Activated CD8-positive, alpha-beta memory T cell treated with anti-CD3 and anti-CD28 coated beads for 48 hours (primary cell): ENCODE data around the gene PGA4.
"Not testable (repeated sequence)": the region's sequence is repeated elsewhere in the genome, so short reads cannot be mapped to it uniquely, and the experiment has no call there.

Experiments used
- DNase-seq, 3 experiments: peaks; one replicate each; pipeline ENCODE4 v3.0.0-alpha.2; 2020; ENCODE audit warnings: low read depth in 2 of 3, low spot score in 2 of 3

The PGA4 gene

GRCh38 chr11:61222047-61222446 is at the start of gene PGA4:
Gene PGA4, plus strand, starts transcription at chr11:61222347. Its CDS starts 54 bp downstream, at chr11:61222401.
- DNase-seq = not testable (repeated sequence)

GRCh38 chr11:61172356-61172755 is 49.8 kb upstream of the PGA4 start:
- no peak for DNase-seq

- DNase-seq = no peak
Measured at GRCh38 chr11:61172888-61173287, 49.3 kb upstream of the PGA4 start.

DNA sequence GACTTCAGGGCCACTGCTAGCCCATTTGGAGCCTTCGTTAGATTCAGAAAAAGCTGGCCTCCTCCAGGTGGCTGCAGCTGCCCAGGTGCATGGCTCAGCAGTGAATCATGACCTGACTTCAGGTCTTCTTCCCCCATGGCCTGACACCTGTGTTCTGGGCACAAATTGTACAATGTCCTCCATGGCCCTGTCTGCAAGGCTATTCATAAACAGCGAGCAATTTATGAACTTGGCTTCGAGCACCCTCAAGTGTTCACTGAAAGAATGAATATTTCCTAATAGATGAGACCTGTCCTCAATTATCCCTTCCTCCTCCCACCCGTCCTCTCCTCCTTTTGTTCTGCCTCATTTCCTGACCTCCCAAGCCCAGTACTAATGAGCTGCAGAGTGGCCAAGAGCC is 48.7 kb upstream of the PGA4 start:
- no peak for DNase-seq

- DNase-seq = no peak
Measured at GRCh38 chr11:61174273-61174672, 47.9 kb upstream of the PGA4 start.

GRCh38 chr11:61174949-61175348 is 47.2 kb upstream of the PGA4 start:
- no peak for DNase-seq

DNA sequence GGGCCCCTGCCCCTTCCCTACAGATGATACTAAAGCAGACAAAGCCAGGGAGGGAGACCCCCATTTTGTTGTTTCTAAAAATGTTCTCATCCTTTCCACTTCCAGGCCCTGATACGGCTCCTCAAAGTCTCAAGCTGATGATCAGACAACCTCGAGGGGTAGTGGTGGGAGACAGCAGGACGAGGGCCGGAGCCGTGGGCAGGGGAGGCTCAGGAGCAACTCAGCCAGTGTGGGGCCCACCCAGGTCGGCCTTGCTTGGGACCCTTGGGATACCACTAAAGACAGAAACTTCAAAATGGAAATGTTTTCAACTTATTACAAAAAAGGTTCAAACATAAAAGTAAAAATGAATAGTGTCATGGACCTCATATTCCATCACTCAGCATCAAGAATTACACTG is 45.7 kb upstream of the PGA4 start:
- no peak for DNase-seq

- not testable (repeated sequence) for DNase-seq
Measured at GRCh38 chr11:61180205-61180604, 41.9 kb upstream of the PGA4 start.

- no peak for DNase-seq
Measured at GRCh38 chr11:61181489-61181888, 40.7 kb upstream of the PGA4 start.

DNA sequence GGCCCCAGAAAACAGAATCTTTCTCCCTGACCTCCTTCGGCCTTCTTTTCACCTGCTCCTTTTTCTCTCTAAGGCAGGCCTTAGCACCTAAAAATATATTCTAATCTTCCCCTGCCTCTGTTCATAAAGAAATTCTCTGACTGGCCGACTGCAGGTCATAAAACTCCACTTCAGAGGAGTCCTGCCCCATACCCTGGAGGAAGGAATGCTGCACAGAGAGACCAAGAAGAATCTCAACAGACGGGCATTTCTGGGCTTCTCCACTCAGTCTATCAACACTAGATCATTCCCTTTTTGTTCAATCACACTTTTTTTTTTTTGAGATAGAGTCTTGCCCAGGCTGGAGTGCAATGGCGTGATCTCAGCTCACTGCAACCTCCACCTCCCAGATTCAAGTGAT is 38.5 kb upstream of the PGA4 start:
- DNase-seq = no peak

GRCh38 chr11:61186504-61186903 is 35.6 kb upstream of the PGA4 start:
- DNase-seq = no peak

DNA sequence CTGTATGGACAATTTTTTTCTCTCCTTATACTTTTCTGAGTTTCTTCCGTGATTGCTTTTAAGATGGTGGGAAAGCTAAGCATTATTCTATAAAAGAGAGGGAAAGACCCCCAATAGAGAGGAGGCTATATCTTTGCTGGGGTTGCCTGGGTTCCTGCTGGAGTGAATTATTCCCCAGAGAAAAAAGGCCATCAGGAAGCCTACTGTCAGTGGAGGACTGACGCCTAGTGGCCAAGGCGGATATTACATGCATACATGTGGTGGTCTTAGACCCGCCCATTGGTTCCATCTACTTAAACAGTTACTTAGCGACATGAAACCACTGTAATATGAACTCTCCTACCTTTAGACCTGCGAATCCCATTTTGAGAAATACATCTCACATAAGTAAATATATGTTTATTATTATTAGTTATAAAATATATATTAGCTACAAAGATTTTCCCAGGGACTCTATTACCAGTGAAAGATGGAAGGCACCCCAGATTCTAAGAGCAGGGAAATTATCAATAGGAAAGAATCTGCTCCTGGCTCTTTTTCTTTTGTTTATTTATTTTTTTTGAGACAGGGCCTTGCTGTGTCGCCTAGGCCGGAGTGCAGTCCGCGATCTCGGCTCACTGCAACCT is 34.5 kb upstream of the PGA4 start:
- DNase-seq = peak; percentile 40 to 74 (median 71)

GRCh38 chr11:61189933-61190332 is 32.2 kb upstream of the PGA4 start:
- no peak for DNase-seq

GRCh38 chr11:61193596-61193995 is 28.6 kb upstream of the PGA4 start:
- no peak for DNase-seq

- no peak for DNase-seq
Measured at GRCh38 chr11:61194169-61194671, 27.9 kb upstream of the PGA4 start.

DNA sequence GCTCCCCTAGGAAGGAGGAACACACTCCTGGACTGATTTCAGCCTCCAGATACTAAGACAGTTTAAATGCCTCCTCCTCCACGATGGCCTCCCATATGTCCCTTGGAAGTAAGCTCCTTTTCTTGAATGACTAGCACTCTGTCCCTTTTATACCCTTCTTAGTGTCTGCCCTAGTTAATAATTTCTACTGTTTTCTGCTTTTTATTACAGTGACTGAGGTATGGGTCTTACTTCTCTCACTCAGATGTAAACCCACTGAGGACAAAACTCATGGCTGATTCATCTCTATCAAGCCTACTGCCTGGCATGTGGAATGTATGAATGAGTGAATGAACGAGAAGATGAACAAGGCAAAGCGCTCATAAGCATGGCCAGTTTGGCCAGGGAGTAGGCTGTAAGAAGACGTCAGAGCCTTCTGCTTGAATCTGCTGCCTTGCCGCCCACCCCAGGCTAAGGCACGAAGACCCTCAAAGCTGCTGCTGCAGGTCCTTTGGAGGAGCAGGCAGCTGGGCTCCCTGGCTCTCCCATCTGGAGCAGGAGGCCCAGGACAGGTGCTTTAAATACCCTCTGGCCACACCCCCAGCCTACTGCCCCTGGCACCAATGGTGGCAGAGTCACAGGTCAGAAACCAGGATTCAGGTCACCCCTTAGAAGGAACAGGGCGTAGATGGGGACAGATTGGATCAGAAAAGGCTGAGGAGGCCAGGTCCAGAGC is 27.0 kb upstream of the PGA4 start:
- DNase-seq = no peak

DNA sequence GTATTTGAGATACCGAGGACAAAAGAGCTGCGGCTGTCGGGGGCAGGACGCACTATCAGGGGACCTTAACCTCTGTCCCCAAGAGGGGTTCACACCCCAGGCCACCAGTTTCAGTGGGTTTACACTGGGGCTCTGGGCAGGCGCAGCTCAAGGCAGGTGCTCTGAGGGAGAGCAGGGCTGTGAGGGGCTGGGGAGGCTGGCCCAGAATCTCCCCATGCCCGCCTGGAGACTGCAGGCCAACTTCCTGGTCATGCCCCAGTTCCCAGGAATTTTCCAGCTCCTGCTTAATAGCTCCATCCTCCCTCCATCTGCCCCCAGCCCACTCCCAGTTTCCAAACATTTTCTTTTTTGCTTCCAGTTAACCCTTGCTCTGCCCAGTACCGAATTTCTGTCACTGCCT is 26.4 kb upstream of the PGA4 start:
- no peak for DNase-seq

- DNase-seq = no peak
Measured at GRCh38 chr11:61198361-61198760, 23.8 kb upstream of the PGA4 start.

DNA sequence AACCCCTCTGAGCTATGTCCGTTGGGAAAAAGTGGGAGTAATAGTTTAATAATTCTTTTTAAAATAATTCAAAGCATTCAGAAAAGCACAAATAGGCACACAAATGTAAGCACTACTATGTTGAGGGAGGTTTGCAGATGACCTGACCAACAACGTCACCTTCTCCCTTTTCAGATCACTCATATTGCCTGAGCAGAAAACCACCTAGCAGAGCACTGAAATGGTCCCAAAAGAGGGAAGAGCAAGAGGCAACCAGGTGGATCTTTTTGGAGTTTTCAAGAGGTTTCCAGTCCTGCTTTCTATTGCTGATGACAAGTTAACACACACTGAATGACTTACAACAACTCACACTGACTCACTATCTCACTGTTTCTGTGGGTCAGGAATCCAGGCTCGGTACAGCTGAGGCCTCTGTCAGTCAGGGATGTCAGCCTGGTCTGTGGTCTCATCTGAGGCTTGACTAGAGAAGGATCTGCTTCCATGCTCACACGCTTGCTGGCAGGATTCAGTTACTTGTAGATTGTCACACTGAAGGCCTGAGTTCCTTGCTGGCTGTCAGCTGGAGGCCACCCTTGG is 23.1 kb upstream of the PGA4 start:
- DNase-seq = no peak

DNA sequence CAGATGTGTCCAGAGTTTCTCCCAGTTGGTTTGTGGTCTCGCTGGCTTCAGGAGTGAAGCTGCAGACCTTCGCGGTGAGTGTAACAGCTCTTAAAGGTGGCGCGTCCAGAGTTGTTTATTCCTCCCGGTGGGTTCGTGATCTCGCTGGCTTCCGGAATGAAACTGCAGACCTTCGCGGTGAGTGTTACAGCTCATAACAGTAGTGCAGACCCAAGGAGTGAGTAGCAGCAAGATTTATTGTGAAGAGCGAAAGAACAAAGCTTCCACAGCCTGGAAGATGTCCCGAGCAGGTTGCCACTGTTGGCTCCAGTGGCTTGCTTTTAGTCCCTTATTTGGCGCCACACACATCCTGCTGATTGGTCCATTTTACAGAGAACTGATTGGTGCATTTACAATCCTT is 20.7 kb upstream of the PGA4 start:
- DNase-seq = no peak

DNA sequence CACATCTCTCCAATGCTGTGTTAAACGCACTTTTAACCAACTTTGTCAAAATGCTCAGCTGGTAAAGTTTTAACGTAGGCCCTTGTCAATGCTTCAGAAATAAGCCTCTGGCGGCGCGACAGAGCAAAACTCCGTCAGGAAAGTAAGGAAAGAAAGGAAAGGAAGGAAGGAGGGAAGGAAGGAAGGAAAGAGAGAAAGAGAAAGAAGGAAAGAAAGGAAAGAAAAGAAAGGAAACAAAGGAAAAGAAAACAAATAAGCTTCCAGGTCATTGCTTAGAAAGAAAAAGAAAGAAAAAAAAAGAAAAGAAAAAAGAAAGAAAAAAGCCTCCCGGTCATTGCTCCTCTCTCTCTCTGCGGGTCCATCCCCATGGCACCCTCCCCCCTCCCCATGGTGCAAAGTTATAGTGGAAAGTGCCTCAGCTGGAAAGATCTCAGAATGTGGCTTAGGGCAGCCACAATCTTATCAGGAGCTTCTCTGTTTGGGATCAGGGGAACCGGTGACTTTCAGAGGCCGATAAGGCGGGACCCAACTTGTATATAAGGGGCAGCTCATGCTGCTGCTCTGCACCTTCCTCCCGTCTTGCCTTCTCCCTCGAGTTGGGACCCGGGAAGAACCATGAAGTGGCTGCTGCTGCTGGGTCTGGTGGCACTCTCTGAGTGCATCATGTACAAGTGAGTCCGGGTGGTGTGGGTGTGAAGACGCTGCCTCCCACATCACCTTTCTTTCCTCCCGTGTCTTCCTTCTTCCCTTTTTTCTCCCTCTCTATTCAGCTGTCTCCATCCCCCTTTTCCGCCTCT is 19.0 kb upstream of the PGA4 start, which contains the start of gene PGA3:
PGA3 (plus strand) TSS at position 566 of the 797 bp plus-strand sequence; CDS start at position 616, 50 bp downstream.
- DNase-seq = not testable (repeated sequence)
